Nephron (organoid): Measurements from ENCODE around the gene YOD1.
"Not testable (repeated sequence)": the region's sequence is repeated elsewhere in the genome, so short reads cannot be mapped to it uniquely, and the experiment has no call there.

ENCODE experiments used
- H3K27ac Mint-ChIP-seq, 3 experiments: 2 replicates each; pipeline ENCODE4 v1.8.0; 2020; ENCODE audit warnings: mixed read lengths in 3 of 3, mild to moderate bottlenecking in 2 of 3, moderate library complexity in 1 of 3
- H3K27me3 Mint-ChIP-seq: 2 replicates; pipeline ENCODE4 v1.8.0; 2021; ENCODE audit warnings: low read depth, mild to moderate bottlenecking, moderate library complexity, mixed read lengths
- H3K36me3 Mint-ChIP-seq: 2 replicates; pipeline ENCODE4 v1.8.0; 2020; ENCODE audit warnings: low read depth, mixed read lengths
- H3K4me1 Mint-ChIP-seq: 2 replicates; pipeline ENCODE4 v1.8.0; 2020; ENCODE audit warnings: mixed read lengths
- H3K4me3 Mint-ChIP-seq, 3 experiments: 2 replicates each; pipeline ENCODE4 v1.8.0; 2020; ENCODE audit warnings: mild to moderate bottlenecking in 3 of 3, mixed read lengths in 3 of 3, moderate library complexity in 2 of 3
- H3K9me3 Mint-ChIP-seq: 2 replicates; pipeline ENCODE4 v1.8.0; 2020; ENCODE audit warnings: mixed read lengths
- CTCF ChIP-seq, 3 experiments: fragments of 200-600 bp; sonication (generic); IDR thresholded peaks; one replicate each; pipeline ENCODE4 v1.5.0; 2021; ENCODE audit warnings: antibody characterized with exemption in 3 of 3; ENCODE audit not compliant: unreplicated experiment in 3 of 3

Gene YOD1

GRCh38 chr1:207049974-207050391 is 1.0 kb downstream of the YOD1 start:
- H3K9me3 Mint-ChIP-seq: no peaks in the 10 kb centered on the region
- peaks cover 26% of the 10 kb centered on the region for H3K36me3 Mint-ChIP-seq
- peak overlapping the region; percentile 90 to 99 (median 99) for H3K27ac Mint-ChIP-seq
- H3K4me3 Mint-ChIP-seq: peak overlapping the region; percentile 96 to 100 (median 98)
- TF ChIP-seq CTCF (IDR thresholded peaks at IDR 0.05; ENCODE audit: unreplicated experiment in 3 of 3): peak; percentile 82 to 88 (median 85)
- peaks cover 60% of the 10 kb centered on the region for H3K4me1 Mint-ChIP-seq
- H3K27me3 Mint-ChIP-seq: no peaks in the 10 kb centered on the region

DNA sequence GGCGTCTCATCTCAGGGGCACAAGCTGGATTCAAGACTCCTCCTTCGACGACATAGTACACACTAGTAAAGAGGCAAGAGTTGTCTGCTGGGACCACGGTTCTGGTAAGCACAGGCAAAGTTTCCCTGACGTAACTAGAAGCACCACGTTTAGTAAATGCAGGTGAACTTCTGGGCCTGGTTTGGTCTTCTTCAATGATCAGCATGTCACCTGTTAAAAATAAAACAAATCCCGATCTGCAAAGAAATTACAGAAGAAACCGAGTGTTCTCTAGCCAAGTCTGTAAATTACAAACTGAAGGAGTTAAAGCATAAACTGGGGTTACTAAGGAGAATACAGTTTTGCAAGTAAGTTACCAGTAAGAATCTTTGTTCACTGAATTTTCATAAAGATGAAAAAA is 1.5 kb downstream of the YOD1 start:
- no peak for TF ChIP-seq CTCF (IDR thresholded peaks at IDR 0.05; ENCODE audit: unreplicated experiment in 3 of 3)
- peak overlapping the region; percentile 96 to 100 (median 98) for H3K4me3 Mint-ChIP-seq
- H3K4me1 Mint-ChIP-seq: peaks cover 55% of the 10 kb centered on the region
- H3K9me3 Mint-ChIP-seq: no peaks in the 10 kb centered on the region
- no peaks in the 10 kb centered on the region for H3K27me3 Mint-ChIP-seq
- H3K36me3 Mint-ChIP-seq: peaks cover 29% of the 10 kb centered on the region
- peak overlapping the region; percentile 90 to 99 (median 99) for H3K27ac Mint-ChIP-seq

DNA sequence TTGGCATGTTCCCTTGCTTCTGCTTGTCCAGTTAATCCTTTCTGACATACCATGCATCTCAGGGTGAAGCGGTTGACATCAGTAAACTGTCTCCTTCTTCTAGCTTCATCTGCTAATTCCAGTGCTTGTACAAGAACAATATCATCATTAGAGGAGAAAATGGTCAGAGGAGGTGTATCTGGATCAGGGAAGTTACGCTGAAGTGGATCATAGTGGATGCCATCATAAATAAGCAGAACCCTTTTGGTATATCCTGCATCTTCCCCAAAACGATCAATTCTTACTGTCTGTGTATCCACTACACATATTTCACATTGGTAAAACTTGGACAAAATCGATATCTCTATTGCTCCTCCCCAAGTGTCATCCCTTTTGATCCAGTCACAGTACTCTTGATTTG is 2.0 kb downstream of the YOD1 start:
- no peaks in the 10 kb centered on the region for H3K9me3 Mint-ChIP-seq
- H3K36me3 Mint-ChIP-seq: peaks cover 31% of the 10 kb centered on the region
- H3K27ac Mint-ChIP-seq: peak overlapping the region; percentile 90 to 99 (median 99)
- H3K4me3 Mint-ChIP-seq: peak overlapping the region; percentile 96 to 100 (median 98)
- no peak for TF ChIP-seq CTCF (IDR thresholded peaks at IDR 0.05; ENCODE audit: unreplicated experiment in 3 of 3)
- H3K27me3 Mint-ChIP-seq: no peaks in the 10 kb centered on the region
- peaks cover 54% of the 10 kb centered on the region for H3K4me1 Mint-ChIP-seq

- Mint-ChIP-seq H3K27me3 (no peaks in the 10 kb centered on the region), H3K4me1 (peaks cover 49% of the 10 kb centered on the region), H3K4me3 (no peak overlapping the region), H3K9me3 (no peaks in the 10 kb centered on the region), H3K36me3 (peaks cover 31% of the 10 kb centered on the region), H3K27ac (no peak overlapping the region)
- TF ChIP-seq CTCF (IDR thresholded peaks at IDR 0.05; ENCODE audit: unreplicated experiment in 3 of 3): no peak
Measured at GRCh38 chr1:207048041-207048440, 3.0 kb downstream of the YOD1 start.

GRCh38 chr1:207047505-207047904 is 3.5 kb downstream of the YOD1 start:
- Mint-ChIP-seq H3K4me3 (peak overlapping the region; percentile 17 to 53 (median 19)), H3K9me3 (no peaks in the 10 kb centered on the region), H3K4me1 (peaks cover 44% of the 10 kb centered on the region), H3K36me3 (peaks cover 31% of the 10 kb centered on the region), H3K27ac (no peak overlapping the region), H3K27me3 (no peaks in the 10 kb centered on the region)
- no peak for TF ChIP-seq CTCF (IDR thresholded peaks at IDR 0.05; ENCODE audit: unreplicated experiment in 3 of 3)

GRCh38 chr1:207045453-207045852 is 5.6 kb downstream of the YOD1 start:
- H3K4me3 Mint-ChIP-seq: no peak overlapping the region
- no peak for TF ChIP-seq CTCF (IDR thresholded peaks at IDR 0.05; ENCODE audit: unreplicated experiment in 3 of 3)
- H3K4me1 Mint-ChIP-seq: peaks cover 35% of the 10 kb centered on the region
- H3K27me3 Mint-ChIP-seq: no peaks in the 10 kb centered on the region
- no peak overlapping the region for H3K27ac Mint-ChIP-seq
- H3K36me3 Mint-ChIP-seq: peaks cover 31% of the 10 kb centered on the region
- no peaks in the 10 kb centered on the region for H3K9me3 Mint-ChIP-seq

DNA sequence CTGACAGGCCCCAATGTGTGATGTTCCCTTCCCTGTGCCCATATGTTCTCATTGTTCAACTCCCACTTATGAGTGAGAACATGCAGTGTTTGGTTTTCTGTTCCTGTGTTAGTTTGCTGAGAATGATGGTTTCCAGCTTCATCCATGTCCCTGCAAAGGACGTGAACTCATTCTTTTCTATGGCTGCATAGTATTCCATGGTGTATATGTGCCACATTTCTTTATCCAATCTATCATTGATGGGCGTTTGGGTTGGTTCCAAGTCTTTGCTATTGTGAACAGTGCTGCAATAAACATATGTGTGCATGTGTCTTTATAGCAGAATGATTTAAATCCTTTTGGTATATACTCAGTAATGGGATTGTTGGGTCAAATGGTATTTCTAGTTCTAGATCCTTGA is 9.6 kb downstream of the YOD1 start:
- not testable (repeated sequence) for H3K4me1 Mint-ChIP-seq, H3K9me3 Mint-ChIP-seq, H3K4me3 Mint-ChIP-seq, H3K27ac Mint-ChIP-seq, H3K27me3 Mint-ChIP-seq
- H3K36me3 Mint-ChIP-seq: peaks cover 11% of the 10 kb centered on the region
